GM12878 (cell line): ENCODE results near the gene OSTN. TPM values are rescaled to one million over a fixed set of nuclear protein-coding genes. Genes with fewer than 3 reads are reported as not detected.

Source experiments
- BMI1 ChIP-seq: fragments of 450-650 bp; IDR thresholded peaks from 2 replicates; pipeline ENCODE4 v1.6.1; 2016; ENCODE audit warnings: mild to moderate bottlenecking, moderate library complexity, borderline replicate concordance
- CBFB ChIP-seq: IDR thresholded peaks from 2 replicates; pipeline ENCODE4 v1.6.1; 2016; ENCODE audit warnings: antibody characterized with exemption, low read depth
- CEBPB ChIP-seq, 2 experiments: fragments of 150-350 bp in 1 of 2; IDR thresholded peaks; 2 replicates each; pipeline ENCODE4 v1.6.1; 2012 to 2014; ENCODE audit warnings: low read depth in 2 of 2, low read length in 2 of 2, borderline replicate concordance in 1 of 2, inconsistent platforms in 1 of 2
- CREM ChIP-seq: IDR thresholded peaks from 2 replicates; pipeline ENCODE4 v1.6.1; 2014; ENCODE audit warnings: antibody characterized with exemption, low read depth
- CTCF ChIP-seq, 3 experiments: IDR thresholded peaks in 2 of 3; conservative IDR thresholded peaks in 1 of 3; 2 replicates each; pipeline ENCODE4 v1.5.1; 2011; ENCODE audit warnings: low read depth in 3 of 3, low read length in 3 of 3, mild to moderate bottlenecking in 3 of 3, control low read depth in 2 of 3, moderate library complexity in 2 of 3, inconsistent platforms in 1 of 3, mixed read lengths in 1 of 3; ENCODE audit not compliant: control insufficient read depth in 2 of 3, insufficient read depth in 1 of 3; ENCODE audit errors: extremely low read depth in 1 of 3
- EED ChIP-seq: sonication (generic); IDR thresholded peaks from 2 replicates; pipeline ENCODE4 v1.6.1; 2016; ENCODE audit warnings: antibody characterized with exemption, low read depth
- EGR1 ChIP-seq, 2 experiments: IDR thresholded peaks; 1 replicate in 1 of 2; 2 replicates in 1 of 2; pipeline ENCODE4 v1.6.1; 2011 to 2012; ENCODE audit warnings: low read depth in 2 of 2, low read length in 2 of 2, borderline replicate concordance in 1 of 2, mild to moderate bottlenecking in 1 of 2, moderate library complexity in 1 of 2
- HCFC1 ChIP-seq: fragments of 150-350 bp; IDR thresholded peaks from 2 replicates; pipeline ENCODE4 v1.6.1; 2014; ENCODE audit warnings: low read length
- HSF1 ChIP-seq: fragments of 150-350 bp; IDR thresholded peaks from 2 replicates; pipeline ENCODE4 v1.6.1; 2014; ENCODE audit warnings: mild to moderate bottlenecking, low read depth, low read length
- IRF3 ChIP-seq: fragments of 450-650 bp; IDR thresholded peaks from 2 replicates; pipeline ENCODE4 v1.6.1; 2014; ENCODE audit warnings: mild to moderate bottlenecking
- JUNB ChIP-seq: IDR thresholded peaks from 2 replicates; pipeline ENCODE4 v1.6.1; 2016; ENCODE audit warnings: antibody characterized with exemption, mild to moderate bottlenecking
- MTA2 ChIP-seq: fragments of 450-650 bp; IDR thresholded peaks from 2 replicates; pipeline ENCODE4 v1.6.1; 2016; ENCODE audit warnings: low read depth, mild to moderate bottlenecking, moderate library complexity
- PAX5 ChIP-seq: IDR thresholded peaks from 2 replicates; pipeline ENCODE4 v1.6.1; 2011; ENCODE audit warnings: low read depth, low read length, borderline replicate concordance
- SPI1 ChIP-seq: IDR thresholded peaks from 2 replicates; pipeline ENCODE4 v1.6.1; 2011; ENCODE audit warnings: low read depth, mild to moderate bottlenecking, low read length, moderate library complexity, borderline replicate concordance; ENCODE audit not compliant: insufficient read depth
- TBL1XR1 ChIP-seq: IDR thresholded peaks from 2 replicates; pipeline ENCODE4 v1.6.1; 2012; ENCODE audit warnings: low read depth, low read length, improper control_type of control experiment
- YY1 ChIP-seq: IDR thresholded peaks from 2 replicates; pipeline ENCODE4 v1.6.1; 2011; ENCODE audit warnings: low read depth, mild to moderate bottlenecking, low read length
- ZBTB40 ChIP-seq: fragments of 450-650 bp; IDR thresholded peaks from 2 replicates; pipeline ENCODE4 v1.6.1; 2016; ENCODE audit warnings: mild to moderate bottlenecking, moderate library complexity, borderline replicate concordance
- ZZZ3 ChIP-seq: IDR thresholded peaks from 2 replicates; pipeline ENCODE4 v1.6.1; 2011; ENCODE audit warnings: low read depth; ENCODE audit not compliant: control insufficient read depth, insufficient read length
- polyA plus RNA-seq, 11 experiments: library from polyadenylated mRNA; depleted of rRNA in 4 of 11; unstranded in 6 of 11; stranded (reverse) in 5 of 11; fragments of >200 nt; fragmentation: Nextera tagmentation in 4 of 11; fragmentation: Illumina TruSeq in 1 of 11; extraction: Ambion mirVana in 4 of 11; extraction: Trizol in 1 of 11; gene quantifications; 1 replicate in 1 of 11; 2 replicates in 10 of 11; pipeline versions ENCODE4 v1.2.1 to v1.2.3, GENCODE V29; 2011 to 2016; ENCODE audit warnings: inconsistent platforms in 2 of 11, missing spikeins in 2 of 11, low read depth in 1 of 11
- total RNA-seq, 4 experiments: library from RNA; depleted of rRNA in 3 of 4; stranded (reverse); fragments of >200 nt in 3 of 4; fragmentation: Illumina TruSeq in 1 of 4; extraction: Trizol in 1 of 4; gene quantifications; 2 replicates each; pipeline versions ENCODE4 v1.2.1 to v1.2.3, GENCODE V29; 2013 to 2021

OSTN gene
- total and polyA plus RNA-seq, 10 of the 15 experiments (the other 5 are each of a cell fraction or from before 2014, with no cell fraction given): 0.04 to 0.27 (median 0.06) TPM; not detected in 6

- TF ChIP-seq CEBPB (IDR thresholded peaks at IDR 0.05; ENCODE audit: borderline replicate concordance in 1 of 2, low read depth in 2 of 2, low read length in 2 of 2) (peak in 1 of 2 experiments; percentile 36; a peak in 1 of 4 replicates), EGR1 (IDR thresholded peaks at IDR 0.05; ENCODE audit: borderline replicate concordance in 1 of 2, low read depth in 2 of 2, low read length in 2 of 2) (peak in 1 of 2 experiments; percentile 34; a peak in 1 of 3 replicates), ZBTB40 (no peak), MTA2 (peak; percentile 97), IRF3 (no peak), YY1 (peak; percentile 38; the same call in 1 of the 2 replicates), TBL1XR1 (peak; percentile 49; the same call in 1 of the 2 replicates), PAX5 (peak; percentile 85; the same call in 1 of the 2 replicates), HSF1 (no peak), HCFC1 (no peak), CBFB (peak; percentile 87), EED (peak; percentile 89), BMI1 (peak; percentile 75; the same call in 1 of the 2 replicates), CTCF (IDR thresholded peaks at IDR 0.05 in 2 of 3, conservative IDR thresholded peaks at IDR 0.05 in 1 of 3; ENCODE audit: control insufficient read depth in 2 of 3, extremely low read depth in 1 of 3, insufficient read depth in 1 of 3, low read depth in 3 of 3, low read length in 3 of 3) (no peak), CREM (peak; percentile 81), SPI1 (peak; percentile 29; the same call in 1 of the 2 replicates), ZZZ3 (no peak), JUNB (peak; percentile 68)
Measured at GRCh38 chr3:191235331-191236314, 36.6 kb downstream of the OSTN start (continued).
